Mesendoderm (in vitro differentiated cells): ENCODE data around the gene HBQ1.
"Not testable (repeated sequence)": the region's sequence is repeated elsewhere in the genome, so short reads cannot be mapped to it uniquely, and the experiment has no call there.

Experiments
- DNase-seq: peaks from one replicate; pipeline ENCODE4 v3.0.0; 2013
- H2AK5ac ChIP-seq: 2 replicates; pipeline ENCODE4 v1.6.1; 2013; ENCODE audit warnings: low read length, inconsistent platforms
- H2BK120ac ChIP-seq: 2 replicates; pipeline ENCODE4 v1.6.1; 2013; ENCODE audit warnings: low read depth, mild to moderate bottlenecking, low read length, moderate library complexity, mixed read lengths
- H2BK15ac ChIP-seq: replicated peaks from 2 replicates; pipeline ENCODE4 v1.6.1; 2013; ENCODE audit warnings: low read depth, mild to moderate bottlenecking, moderate library complexity
- H2BK5ac ChIP-seq: 2 replicates; pipeline ENCODE4 v1.6.1; 2013; ENCODE audit warnings: low read length, inconsistent platforms
- H3K18ac ChIP-seq: 2 replicates; pipeline ENCODE4 v1.6.1; 2013; ENCODE audit warnings: mild to moderate bottlenecking, low read length, mixed read lengths
- H3K23ac ChIP-seq: one replicate; pipeline ENCODE4 v1.6.1; 2013; ENCODE audit warnings: low read length
- H3K27ac ChIP-seq: 2 replicates; pipeline ENCODE4 v1.5.1; 2013; ENCODE audit warnings: low read depth, mild to moderate bottlenecking, inconsistent platforms, low read length, moderate library complexity
- H3K27me3 ChIP-seq: 2 replicates; pipeline ENCODE4 v1.6.1; 2013; ENCODE audit warnings: low read length, control low read depth, mild to moderate bottlenecking, inconsistent platforms; ENCODE audit not compliant: insufficient read depth, poor library complexity
- H3K36me3 ChIP-seq: 2 replicates; pipeline ENCODE4 v1.6.1; 2013; ENCODE audit warnings: low read length, inconsistent platforms; ENCODE audit not compliant: control insufficient read depth, insufficient read depth
- H3K4ac ChIP-seq: one replicate; pipeline ENCODE4 v1.6.1; 2013; ENCODE audit warnings: low read depth, mild to moderate bottlenecking, low read length, moderate library complexity
- H3K4me1 ChIP-seq: 2 replicates; pipeline ENCODE4 v1.6.1; 2013; ENCODE audit warnings: low read depth, low read length, inconsistent platforms; ENCODE audit not compliant: control insufficient read depth
- H3K4me2 ChIP-seq: 2 replicates; pipeline ENCODE4 v1.6.1; 2013; ENCODE audit warnings: low read length
- H3K4me3 ChIP-seq: 2 replicates; pipeline ENCODE4 v1.5.1; 2013; ENCODE audit warnings: mild to moderate bottlenecking, low read length
- H3K56ac ChIP-seq: one replicate; pipeline ENCODE4 v1.6.1; 2013; ENCODE audit warnings: low read length
- H3K79me1 ChIP-seq: 2 replicates; pipeline ENCODE4 v1.6.1; 2013; ENCODE audit warnings: low read length, inconsistent platforms
- H3K79me2 ChIP-seq: 2 replicates; pipeline ENCODE4 v1.6.1; 2013; ENCODE audit warnings: mild to moderate bottlenecking, low read length; ENCODE audit not compliant: control insufficient read depth, insufficient read depth
- H3K9ac ChIP-seq: 2 replicates; pipeline ENCODE4 v1.6.1; 2013; ENCODE audit warnings: low read length, inconsistent platforms
- H4K5ac ChIP-seq: one replicate; pipeline ENCODE4 v1.6.1; 2013; ENCODE audit warnings: low read length
- H4K8ac ChIP-seq: one replicate; pipeline ENCODE4 v1.6.1; 2013; ENCODE audit warnings: low read depth, mild to moderate bottlenecking, control low read depth, low read length, moderate library complexity
- WGBS: extraction: QIAGEN DNeasy Blood & Tissue Kit; methylation state at CpG from one replicate; pipeline ENCODE4 v1.1.7; 2013; ENCODE audit warnings: low lambda C conversion rate, missing lambda C conversion rate; ENCODE audit not compliant: insufficient coverage; ENCODE audit errors: extremely low coverage; 5-methylcytosine and 5-hydroxymethylcytosine counted together

Gene HBQ1

DNA sequence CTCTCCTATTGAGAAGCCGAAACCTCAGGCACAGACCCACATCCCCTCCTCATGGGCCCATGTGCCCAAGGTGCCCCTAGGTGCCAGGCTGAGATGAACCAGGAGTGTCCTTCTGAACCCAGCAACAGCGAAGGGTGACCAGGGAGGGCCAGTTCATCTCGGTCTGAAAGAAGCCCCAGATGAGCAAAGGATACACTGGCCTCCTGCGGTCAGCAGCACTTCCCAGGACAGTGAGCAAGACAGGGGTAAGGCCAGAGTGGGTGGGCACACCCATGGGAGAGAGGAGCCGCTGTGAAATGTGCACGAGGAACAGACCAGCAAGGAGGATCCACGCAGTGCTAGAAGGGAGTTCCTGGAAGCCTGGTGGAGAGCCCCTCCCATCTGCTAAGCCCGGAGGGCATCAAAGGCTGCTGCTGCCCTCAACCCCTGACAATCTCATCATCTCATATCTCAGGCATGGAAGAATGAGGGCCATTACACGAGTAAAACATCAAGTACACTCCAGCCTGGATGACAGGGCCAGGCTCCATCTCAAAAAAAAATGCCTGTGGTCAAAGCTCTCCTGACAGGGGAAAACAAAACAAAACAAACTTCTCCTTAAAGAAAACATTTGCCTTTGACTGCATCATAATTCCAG is 31.1 kb upstream of the HBQ1 start:
- no peaks in the 10 kb centered on the region for H3K27me3 ChIP-seq
- H3K4ac ChIP-seq = no peak overlapping the region
- no peak for DNase-seq

DNA sequence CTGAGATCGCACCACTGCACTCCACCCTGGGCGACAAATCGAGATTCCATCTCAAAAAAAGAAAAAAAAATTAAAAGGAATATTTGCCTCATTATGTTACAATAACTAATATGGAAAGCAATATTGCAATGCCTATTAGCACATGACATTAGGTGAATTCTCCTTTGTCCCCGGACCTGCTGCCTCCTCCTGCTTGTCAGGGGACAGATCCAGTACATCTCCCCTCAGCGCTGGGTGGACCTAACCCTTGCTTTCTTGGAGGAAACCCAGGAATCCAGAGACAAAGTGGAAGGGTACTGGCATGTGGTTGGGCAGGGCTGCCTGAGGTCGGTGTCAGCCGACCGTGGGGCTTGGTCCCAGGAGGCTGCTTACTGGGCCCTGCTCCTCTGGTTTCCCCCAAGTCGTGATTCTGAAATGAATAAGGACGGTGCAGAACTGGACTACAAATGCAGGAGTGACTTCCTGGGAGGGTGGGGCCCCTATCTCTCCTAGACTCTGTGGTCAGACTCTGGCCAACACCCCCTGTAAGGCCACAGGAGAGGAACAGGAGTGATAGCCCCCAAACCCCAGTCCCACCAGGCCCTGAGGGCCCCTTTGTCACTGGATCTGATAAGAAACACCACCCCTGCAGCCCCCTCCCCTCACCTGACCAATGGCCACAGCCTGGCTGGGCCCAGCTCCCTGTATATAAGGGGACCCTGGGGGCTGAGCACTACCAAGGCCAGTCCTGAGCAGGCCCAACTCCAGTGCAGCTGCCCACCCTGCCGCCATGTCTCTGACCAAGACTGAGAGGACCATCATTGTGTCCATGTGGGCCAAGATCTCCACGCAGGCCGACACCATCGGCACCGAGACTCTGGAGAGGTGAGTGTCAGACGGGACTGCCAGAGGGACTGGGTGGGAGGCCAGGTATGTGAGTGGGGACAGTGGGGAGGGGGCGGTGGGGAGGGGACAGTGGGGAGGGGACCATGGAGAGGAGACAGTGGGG is 27.8 kb upstream of the HBQ1 start, which contains the start of gene HBZ:
TSS of gene HBZ (plus strand) at position 504 of the 988 bp plus-strand sequence. CDS start at position 770, 266 bp downstream.
- no peak within 1 kb of the TSS for H2BK5ac ChIP-seq
- H3K27me3 ChIP-seq = peaks cover 7% of the 10 kb centered on the region
- no peak within 1 kb of the TSS for H2AK5ac ChIP-seq
- no peaks in the 10 kb centered on the region for H3K79me1 ChIP-seq
- no peak within 1 kb of the TSS for H2BK15ac ChIP-seq
- H4K5ac ChIP-seq = no peak within 1 kb of the TSS
- no peak within 1 kb of the TSS for H3K4me2 ChIP-seq
- no peak within 1 kb of the TSS for H3K9ac ChIP-seq
- H3K4me1 ChIP-seq = no peaks in the 10 kb centered on the region
- no peak within 1 kb of the TSS for H3K23ac ChIP-seq
- no peak for DNase-seq
- H3K36me3 ChIP-seq = no peaks in the 10 kb centered on the region
- H3K4me3 ChIP-seq = no peak within 1 kb of the TSS
- no peaks in the 10 kb centered on the region for H3K79me2 ChIP-seq
- H4K8ac ChIP-seq = no peak within 1 kb of the TSS
- H2BK120ac ChIP-seq = no peak within 1 kb of the TSS
- H3K4ac ChIP-seq = no peak within 1 kb of the TSS
- H3K27ac ChIP-seq = no peak within 1 kb of the TSS
- no CpG with 5 or more reads among the region's 17 CpGs for WGBS
- H3K18ac ChIP-seq = no peak within 1 kb of the TSS
- no peak within 1 kb of the TSS for H3K56ac ChIP-seq

More for the DNA sequence above, 31.1 kb upstream of the HBQ1 start:
- Histone ChIP-seq H2BK120ac (no peak overlapping the region), H3K4me1 (no peaks in the 10 kb centered on the region), H3K79me1 (no peaks in the 10 kb centered on the region), H2BK15ac (no peak overlapping the region), H2AK5ac (no peak overlapping the region), H3K27ac (no peak overlapping the region), H3K4me3 (no peak overlapping the region), H3K4me2 (no peak overlapping the region), H3K18ac (no peak overlapping the region), H3K79me2 (no peaks in the 10 kb centered on the region), H3K23ac (no peak overlapping the region), H3K9ac (no peak overlapping the region), H2BK5ac (no peak overlapping the region), H3K36me3 (no peaks in the 10 kb centered on the region), H4K5ac (no peak overlapping the region), H4K8ac (no peak overlapping the region), H3K56ac (no peak overlapping the region)
- WGBS = no CpG with 5 or more reads among the region's 9 CpGs

DNA sequence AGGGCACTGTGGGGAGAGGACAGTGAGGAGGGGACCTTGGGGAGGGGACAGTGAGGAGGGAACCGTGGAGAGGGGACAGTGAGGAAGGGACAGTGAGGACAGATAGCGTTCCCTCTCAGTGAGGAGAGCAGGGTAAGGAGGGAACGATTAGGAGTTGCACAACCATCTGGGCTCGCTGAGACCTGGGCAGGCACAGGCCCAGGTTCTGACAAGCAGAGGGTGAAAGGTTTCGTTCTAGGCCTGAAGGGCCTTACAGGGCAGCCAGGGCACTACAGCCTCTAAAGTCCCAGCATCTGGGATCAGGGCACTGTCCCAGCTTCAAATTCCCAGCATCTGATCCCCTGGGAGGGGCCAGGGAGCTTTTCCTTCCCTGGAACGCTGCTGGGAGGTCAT is 27.1 kb upstream of the HBQ1 start:
- H3K56ac ChIP-seq, H3K18ac ChIP-seq, H3K4ac ChIP-seq, H3K27me3 ChIP-seq, H3K23ac ChIP-seq, DNase-seq, H3K27ac ChIP-seq, H3K4me3 ChIP-seq, H4K8ac ChIP-seq, H2BK5ac ChIP-seq, H3K79me1 ChIP-seq, H3K79me2 ChIP-seq, H3K4me2 ChIP-seq, H2BK120ac ChIP-seq, H2BK15ac ChIP-seq, H3K9ac ChIP-seq, H3K4me1 ChIP-seq, H2AK5ac ChIP-seq, H4K5ac ChIP-seq, H3K36me3 ChIP-seq: not testable (repeated sequence)
- no CpG with 5 or more reads among the region's 6 CpGs for WGBS

DNA sequence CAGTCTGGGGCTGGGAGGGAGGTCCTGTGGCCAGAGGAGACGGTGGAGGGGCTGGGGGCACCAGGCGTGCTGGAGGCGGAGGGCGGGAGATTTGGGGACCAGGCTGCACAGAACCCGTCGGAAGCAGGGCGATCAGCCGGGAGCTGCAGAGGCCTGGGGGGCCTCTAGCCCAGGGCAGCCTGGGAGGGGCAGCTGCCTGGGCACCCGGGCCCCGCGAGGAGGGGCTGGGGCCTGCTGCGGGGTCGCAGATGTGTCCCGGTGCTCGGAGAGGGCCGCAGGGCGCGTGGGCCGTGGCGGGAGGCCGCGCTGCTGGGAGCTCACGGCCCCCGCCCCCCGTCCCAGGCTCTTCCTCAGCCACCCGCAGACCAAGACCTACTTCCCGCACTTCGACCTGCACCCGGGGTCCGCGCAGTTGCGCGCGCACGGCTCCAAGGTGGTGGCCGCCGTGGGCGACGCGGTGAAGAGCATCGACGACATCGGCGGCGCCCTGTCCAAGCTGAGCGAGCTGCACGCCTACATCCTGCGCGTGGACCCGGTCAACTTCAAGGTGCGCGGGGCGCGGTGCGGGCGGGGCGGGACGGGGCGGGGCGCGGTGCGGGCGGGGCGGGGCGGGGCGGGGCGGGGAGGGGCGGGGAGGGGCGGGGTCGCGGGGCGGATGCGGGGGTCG is 26.6 kb upstream of the HBQ1 start:
- not testable (repeated sequence) for H3K9ac ChIP-seq, H2AK5ac ChIP-seq

DNA sequence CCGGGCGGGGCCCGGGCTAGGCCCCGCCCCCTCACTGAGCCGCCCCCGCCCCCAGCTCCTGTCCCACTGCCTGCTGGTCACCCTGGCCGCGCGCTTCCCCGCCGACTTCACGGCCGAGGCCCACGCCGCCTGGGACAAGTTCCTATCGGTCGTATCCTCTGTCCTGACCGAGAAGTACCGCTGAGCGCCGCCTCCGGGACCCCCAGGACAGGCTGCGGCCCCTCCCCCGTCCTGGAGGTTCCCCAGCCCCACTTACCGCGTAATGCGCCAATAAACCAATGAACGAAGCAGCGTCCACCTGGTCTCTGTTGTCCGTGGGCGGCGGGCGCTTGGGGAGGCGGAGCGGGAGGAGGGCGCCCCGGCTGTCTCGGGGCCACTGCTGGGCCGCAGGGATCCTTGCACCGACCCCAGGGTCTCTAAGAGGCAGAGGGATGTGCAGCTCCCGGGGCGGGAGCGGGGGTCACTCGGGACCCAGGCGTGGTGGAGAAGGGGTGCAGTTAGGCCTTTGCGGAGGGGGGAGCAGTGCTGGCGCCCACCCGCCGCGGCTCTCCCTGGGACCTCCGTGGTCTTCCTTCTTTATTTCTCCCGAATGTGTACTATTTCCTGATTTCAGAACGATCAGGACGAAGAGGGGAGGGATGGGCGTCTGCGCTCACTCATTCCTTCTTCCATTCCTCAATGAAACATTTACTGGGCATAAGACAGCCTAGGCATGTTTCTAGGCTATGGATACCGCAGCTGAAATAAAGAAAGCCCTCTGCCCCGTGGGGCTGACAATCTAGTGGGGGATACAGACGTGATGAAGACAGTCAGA is 25.8 kb upstream of the HBQ1 start:
- H3K27ac ChIP-seq = no peak overlapping the region
- H3K36me3 ChIP-seq = no peaks in the 10 kb centered on the region
- H4K8ac ChIP-seq = no peak overlapping the region
- no CpG with 5 or more reads among the region's 59 CpGs for WGBS
- no peak overlapping the region for H4K5ac ChIP-seq
- peak overlapping the region; percentile 42 for H3K9ac ChIP-seq
- no peak overlapping the region for H2BK5ac ChIP-seq
- peaks cover 7% of the 10 kb centered on the region for H3K27me3 ChIP-seq
- H2BK15ac ChIP-seq = no peak overlapping the region
- H3K4ac ChIP-seq = no peak overlapping the region
- H3K79me1 ChIP-seq = no peaks in the 10 kb centered on the region
- H3K4me1 ChIP-seq = no peaks in the 10 kb centered on the region
- peak overlapping the region; percentile 70 for H3K56ac ChIP-seq
- H2AK5ac ChIP-seq = no peak overlapping the region
- H2BK120ac ChIP-seq = no peak overlapping the region
- H3K4me3 ChIP-seq = no peak overlapping the region
- peak; percentile 29 for DNase-seq
- H3K79me2 ChIP-seq = no peaks in the 10 kb centered on the region
- H3K23ac ChIP-seq = no peak overlapping the region
- H3K18ac ChIP-seq = no peak overlapping the region
- peak overlapping the region; percentile 62 for H3K4me2 ChIP-seq

More for the DNA sequence above, 26.6 kb upstream of the HBQ1 start:
- H3K36me3 ChIP-seq, H3K4me2 ChIP-seq, H3K56ac ChIP-seq, H4K8ac ChIP-seq, H2BK5ac ChIP-seq, H3K27me3 ChIP-seq, H3K4ac ChIP-seq, H3K4me1 ChIP-seq, H3K79me1 ChIP-seq, H2BK120ac ChIP-seq, DNase-seq, H3K18ac ChIP-seq, H3K27ac ChIP-seq, H4K5ac ChIP-seq, H2BK15ac ChIP-seq, H3K23ac ChIP-seq, H3K79me2 ChIP-seq, H3K4me3 ChIP-seq: not testable (repeated sequence)
- no CpG with 5 or more reads among the region's 74 CpGs for WGBS
